UCSD-AML1 (cell line): Measurements from ENCODE around the gene UBR3.
"Not testable (repeated sequence)": the region's sequence is repeated elsewhere in the genome, so short reads cannot be mapped to it uniquely, and the experiment has no call there.

Source experiments
- DNase-seq: peaks from one replicate; lab custom pipeline; 2025; ENCODE audit not compliant: unreplicated experiment; lab: John Stamatoyannopoulos, UW

UBR3 gene

DNA sequence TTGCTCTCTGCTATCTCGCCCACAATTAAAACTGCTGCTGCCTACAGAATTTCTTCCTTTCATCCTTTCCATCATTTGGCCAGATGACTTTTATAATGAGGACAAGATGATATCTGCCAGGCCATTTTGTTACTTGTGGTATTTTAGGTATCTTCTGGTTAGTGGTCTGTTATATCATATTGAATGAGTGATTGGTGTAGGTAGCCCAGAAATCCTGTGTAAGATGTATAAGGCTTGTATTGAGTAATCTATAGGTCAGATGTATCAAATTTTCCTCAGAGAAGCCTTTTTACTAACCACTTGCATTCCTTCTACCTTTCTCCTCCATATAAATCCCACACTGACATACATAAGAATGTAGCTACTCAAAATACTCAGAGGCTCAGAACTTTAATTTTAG is 118.3 kb downstream of the UBR3 start:
- no peak for DNase-seq

DNA sequence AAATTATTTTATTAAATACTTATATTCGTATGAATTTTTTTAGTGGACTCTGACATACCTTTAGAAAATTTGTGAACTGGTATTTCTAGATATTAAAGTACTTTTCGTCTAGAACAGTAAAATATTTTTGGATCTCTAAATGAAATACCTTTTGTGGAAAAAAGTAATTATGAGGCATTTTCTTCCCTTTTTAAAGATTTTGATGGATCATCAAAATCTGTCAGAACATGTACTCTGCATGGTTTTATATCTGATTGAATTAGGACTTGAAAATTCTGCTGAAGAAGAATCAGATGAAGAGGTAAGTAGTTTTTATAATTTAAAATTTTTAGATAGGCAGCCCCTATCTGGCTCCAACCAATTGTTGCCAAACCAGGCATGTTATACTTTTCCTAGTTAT is 118.8 kb downstream of the UBR3 start:
- no peak for DNase-seq

DNA sequence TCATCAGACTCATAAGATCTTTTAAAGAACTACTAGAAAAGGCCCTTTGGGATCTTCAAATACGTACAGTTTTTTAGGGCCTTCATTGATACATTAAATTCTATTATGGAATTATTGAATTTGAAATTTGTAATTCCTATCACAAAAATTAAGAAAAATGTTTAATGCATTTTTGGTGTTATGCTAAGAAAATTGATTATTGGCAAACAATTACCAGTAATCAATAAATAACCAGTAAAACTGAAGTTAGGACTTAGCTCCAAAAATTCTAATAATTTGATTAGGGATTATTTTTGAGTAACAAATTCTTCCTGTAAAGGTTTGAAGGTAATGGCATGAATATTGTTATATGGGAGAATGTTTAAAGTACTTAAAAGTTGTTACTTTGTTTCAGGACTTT is 119.3 kb downstream of the UBR3 start:
- no peak for DNase-seq

DNA sequence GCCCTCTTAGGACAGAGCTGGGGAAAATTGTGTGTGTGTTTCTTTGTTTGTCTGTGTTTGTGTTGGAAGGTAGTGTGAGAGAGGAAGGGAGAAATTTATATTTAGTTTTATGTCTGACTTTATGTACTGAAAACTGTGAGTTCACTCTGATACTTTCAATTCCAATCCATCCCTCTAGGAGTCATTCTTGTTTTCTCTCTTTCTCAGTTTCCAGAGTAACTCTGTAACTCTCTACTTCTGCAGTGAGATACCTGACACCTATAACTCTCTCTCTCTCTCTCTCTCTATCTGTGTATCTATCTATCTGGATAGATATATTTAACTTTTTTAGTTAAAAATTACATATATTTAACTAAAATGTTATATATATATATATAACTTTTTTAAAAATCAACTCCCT is 128.7 kb downstream of the UBR3 start:
- DNase-seq, result no peak

DNA sequence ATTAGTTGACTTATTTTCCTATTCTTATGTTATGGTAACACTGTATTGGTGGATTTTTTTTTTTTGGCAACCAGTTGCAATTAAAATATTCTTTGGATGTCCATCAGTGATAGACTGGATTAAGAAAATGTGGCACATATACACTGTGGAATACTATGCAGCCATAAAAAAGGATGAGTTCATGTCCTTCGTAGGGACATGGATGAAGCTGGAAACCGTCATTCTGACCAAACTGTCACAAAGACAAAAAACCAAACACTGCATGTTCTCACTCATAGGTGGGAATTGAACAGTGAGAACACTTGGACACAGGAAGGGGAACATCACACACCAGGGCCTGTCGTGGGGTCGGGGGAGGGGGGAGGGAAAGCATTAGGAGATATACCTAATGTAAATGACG is 130.0 kb downstream of the UBR3 start:
- not testable (repeated sequence) for DNase-seq

DNA sequence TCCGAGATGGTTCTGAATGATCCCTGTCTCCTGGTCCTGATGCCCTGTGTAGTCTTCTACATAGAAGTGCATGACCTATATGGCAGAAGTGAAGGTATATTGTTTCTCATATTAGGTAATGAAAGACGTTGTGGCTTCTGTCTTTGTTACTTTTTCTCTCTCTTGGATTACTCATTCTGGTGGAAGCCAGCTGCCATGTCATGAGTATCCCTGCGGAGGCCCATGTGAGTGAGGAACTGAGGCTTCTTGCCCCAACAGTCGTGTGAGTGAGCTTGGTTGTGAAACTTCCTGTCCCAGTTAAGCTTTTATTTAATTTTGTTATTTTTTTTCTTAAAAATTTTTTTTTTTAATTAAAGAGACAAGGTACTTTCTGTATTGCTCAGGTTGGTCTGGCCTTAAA is 134.7 kb downstream of the UBR3 start:
- no peak for DNase-seq

DNA sequence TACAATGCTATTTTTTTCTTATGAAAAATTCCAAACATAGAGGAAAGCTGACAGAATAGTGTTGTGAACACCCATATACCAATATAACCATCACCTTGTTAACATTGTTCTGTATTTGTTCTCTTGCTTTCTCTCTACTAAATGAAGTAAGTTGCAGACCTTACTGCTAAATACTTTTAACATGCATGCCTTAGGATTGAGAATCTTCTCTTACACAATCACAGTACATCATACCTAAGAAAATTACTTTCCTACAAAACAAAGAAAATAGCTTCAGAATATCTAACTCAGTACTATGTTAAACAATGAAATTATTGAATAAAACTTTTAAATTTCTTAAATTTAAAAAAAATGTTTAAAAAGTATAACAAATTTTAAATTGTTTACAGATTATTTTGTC is 136.5 kb downstream of the UBR3 start:
- DNase-seq, result no peak

DNA sequence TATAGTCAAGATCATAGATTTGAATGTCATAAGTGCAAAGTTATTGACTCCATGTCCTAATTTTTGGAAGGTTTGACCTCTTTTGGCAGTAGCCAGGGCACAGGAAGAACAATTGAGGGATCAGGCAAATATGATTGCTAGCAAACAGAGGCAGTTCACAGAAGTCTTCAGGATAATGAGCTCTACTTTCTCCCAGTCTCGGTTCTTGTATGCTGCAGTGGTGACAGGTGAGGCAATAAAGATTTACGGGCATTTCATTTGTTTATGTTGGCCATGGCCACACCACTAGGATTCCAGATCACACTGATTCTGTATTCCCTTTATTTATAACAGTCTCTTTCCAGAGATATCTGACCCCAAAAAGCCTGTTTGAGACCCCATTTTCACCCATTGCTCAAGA is 137.5 kb downstream of the UBR3 start:
- DNase-seq, result no peak

DNA sequence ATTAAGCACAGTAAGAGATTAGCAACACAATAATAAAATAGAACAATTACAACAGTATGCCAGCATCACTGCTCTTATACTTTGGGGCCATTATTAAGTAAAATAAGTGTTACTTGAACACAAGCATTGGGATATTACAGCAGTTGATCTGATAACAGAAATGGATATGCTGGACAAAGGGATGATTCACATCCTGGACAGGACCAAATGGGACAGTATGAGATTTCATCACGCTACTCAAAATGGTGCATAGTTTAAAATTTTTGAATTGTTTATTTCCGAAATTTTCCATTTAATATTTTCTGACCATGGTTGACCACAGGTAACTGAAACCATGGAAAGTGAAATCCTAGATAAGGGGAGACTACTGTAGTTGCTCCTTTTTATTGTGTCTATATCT is 138.2 kb downstream of the UBR3 start:
- no peak for DNase-seq

DNA sequence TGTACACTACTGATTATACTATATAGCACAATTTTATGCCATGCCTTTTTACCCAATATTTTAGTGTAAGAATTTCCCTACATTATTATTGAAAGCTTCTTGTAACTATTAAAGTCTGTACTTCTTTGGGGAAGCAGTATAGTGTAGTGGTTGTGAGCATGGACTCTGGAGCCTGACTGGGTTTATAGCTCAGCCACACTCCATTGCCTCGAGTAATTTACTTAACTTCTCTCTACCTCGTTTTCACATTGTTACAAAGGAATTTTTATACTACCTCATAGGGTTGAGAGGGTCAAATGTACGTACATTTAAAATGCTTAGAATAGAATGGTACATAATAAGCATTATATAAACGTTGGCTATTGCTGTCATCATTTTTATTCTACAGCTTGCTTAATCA is 139.2 kb downstream of the UBR3 start:
- no peak for DNase-seq

DNA sequence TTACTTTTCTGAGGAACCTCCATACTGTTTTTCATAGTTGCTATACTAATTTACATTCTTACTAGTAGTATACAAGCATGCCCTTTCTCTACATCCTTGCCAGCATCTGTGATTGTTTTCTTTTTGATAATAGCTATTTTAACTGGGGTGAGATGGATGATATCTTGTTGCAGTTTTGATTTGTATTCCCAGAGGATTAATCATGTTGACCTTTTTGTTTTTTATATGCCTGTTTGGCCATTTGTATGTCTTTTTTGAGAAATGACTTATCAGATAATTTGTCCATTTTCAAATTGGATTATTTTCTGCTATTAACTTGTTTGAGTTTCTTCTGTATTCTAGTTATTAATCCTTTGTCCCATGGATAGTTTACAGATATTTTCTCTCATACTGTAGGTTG is 141.5 kb downstream of the UBR3 start:
- no peak for DNase-seq

DNA sequence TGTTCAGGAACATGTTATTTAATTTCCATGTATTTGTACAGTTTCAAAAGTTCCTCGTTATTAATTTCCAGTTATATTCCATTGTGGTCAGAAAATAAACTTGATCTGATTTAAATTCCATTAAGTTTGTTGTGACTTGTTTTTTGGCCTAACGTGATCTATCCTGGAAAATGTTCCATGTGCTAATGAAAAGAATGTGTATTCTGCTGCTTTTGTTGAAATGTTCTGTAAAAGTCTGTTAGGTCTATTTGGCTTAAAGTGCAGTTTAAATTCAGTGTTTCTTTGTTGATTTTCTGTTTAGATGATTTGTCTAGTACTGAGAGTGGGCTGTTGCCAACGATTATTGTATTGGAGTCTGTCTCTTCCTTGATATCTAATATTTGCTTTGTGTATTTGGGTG is 148.0 kb downstream of the UBR3 start:
- no peak for DNase-seq

DNA sequence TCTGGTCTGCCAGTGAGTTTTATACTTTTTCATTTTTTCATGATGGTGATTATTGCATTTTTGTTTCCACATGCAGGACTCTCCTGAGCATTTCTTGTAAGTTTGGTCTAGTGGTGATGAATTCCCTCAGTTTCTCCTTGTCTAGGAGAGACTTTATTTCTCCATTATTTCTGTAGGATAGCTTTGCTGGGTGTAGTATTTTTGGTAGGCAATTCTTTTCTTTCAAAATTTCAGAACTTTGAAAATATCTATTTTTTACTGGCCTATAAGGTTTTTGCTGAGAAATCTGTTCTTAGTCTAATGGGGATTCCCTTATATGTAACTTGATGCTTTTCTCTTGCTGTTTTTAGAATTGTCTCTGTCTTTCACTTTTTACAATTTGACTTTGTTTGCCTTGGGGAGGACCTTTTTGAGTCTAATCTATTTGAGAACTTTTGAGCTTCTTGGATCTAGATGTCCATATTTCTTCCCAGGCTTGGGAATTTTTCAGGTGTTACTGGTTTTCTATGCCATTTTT is 149.1 kb downstream of the UBR3 start:
- DNase-seq, result no peak

DNA sequence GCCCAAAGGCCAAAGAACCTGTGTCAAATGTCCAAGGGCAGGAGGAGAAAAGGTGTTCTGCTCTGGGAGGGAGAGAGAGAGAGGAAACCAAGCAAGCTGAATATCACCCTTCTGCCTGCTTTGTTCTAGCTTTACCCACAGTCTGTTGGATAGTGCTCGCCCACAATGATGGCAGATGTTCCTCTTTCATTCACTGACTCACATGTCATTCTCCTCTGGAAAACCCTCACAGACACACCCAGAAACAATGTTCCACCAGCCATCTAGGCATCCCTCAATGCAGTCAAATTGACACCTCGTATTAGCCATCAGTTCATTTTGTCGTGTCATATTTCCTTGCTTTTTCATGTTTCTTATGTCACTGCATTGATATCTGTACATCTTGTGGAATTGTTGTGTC is 150.3 kb downstream of the UBR3 start:
- no peak for DNase-seq

DNA sequence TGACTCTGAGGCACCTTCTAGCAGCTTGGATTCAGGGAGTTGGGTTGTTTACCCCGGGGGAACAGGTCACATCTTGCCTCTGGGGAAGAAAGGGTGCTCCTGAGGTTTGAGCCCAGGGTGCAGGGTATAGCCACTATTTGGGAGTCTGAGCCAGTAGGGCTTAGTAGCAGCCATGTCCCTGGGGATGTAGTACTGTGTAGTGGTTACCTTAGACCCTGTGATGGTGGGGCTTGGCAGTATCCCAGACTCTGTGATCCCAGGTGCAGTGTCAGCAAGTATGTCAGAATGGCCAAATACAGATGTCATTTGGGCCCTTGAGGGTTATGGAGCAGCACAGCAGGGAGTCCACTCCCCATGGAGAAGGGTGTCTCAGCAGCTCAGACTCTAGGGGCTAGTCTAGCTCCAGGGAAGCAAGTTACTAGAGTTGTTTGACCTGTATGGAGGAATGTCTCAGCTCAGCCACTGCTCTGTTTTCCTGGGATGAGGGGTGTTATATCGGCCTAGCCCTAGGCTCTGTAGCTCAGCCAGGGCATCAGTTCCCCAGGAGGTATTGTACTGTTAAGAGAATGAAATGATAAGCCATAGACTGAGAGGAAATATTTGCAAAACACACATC is 151.3 kb downstream of the UBR3 start:
- no peak for DNase-seq

DNA sequence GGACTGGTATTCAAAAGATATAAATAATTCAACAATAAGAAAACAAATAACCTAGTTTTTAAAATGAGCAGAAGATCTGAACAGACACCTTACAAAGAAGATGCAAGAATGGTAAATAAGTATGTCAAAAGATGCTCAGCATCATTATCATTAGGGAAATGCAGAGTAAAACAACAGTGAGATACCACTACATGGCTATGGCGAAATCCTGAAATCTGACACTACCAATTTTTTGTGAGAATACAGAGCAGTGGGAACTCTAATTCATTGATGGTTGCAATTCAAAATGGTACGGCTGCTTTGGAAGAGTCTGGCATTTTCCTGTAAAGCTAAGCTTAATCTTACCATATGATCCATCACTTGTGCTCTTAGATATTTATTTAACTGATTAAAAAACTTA is 151.8 kb downstream of the UBR3 start:
- no peak for DNase-seq

DNA sequence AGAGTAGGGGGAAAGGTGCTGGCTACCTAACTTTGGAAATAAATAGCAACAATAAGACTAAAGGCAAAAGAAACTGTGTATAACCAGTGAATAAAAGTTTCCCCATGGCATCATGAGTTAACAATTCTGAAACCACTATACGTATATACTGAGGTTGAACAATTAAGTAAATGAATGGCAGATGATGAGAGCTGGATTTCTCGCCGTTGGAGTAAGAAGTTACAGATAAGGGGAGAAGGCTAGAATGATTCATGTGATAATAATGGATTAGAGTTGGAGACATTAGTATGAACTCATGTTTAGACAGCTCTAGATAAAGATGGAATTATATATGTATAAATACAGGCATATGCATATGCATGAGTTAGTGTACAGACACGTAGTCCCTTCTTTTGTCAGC is 152.7 kb downstream of the UBR3 start:
- DNase-seq, result no peak

DNA sequence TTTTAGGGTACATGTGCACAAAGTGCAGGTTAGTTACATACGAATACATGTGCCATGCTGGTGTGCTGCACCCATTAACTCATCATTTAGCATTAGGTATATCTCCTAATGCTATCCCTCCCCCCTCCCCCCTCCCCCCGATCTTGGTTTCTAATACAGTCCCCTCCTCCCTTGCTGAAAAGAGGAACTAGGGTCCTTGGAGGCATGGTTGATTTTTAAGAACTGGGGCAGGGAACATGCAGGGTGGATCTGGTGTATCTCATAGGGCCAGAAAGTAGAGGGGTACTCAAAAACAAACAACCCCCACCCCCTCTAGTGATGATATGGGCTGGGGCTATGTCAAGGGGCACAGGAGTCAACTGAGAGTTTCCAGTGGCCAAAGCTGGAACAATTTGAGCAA is 153.4 kb downstream of the UBR3 start:
- DNase-seq, result no peak

DNA sequence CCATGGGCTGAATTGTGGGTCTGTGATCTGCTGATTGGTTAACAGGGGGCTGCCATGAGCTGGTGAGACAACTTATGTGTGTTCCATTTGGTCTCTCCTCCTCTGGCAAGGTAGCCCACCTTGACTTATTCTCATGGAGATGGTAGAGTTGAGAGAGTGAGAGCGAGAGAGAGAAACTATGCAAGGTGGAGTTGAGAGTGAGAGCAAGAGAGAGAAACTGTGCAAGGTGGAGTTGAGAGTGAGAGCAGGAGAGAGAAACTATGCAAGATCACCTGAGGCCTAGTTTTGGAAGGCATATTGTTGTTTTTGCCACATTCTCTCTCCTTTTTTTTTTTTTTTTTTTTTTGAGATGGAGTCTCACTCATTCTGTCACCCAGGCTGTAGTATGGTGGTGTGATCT is 155.7 kb downstream of the UBR3 start:
- DNase-seq, result no peak

DNA sequence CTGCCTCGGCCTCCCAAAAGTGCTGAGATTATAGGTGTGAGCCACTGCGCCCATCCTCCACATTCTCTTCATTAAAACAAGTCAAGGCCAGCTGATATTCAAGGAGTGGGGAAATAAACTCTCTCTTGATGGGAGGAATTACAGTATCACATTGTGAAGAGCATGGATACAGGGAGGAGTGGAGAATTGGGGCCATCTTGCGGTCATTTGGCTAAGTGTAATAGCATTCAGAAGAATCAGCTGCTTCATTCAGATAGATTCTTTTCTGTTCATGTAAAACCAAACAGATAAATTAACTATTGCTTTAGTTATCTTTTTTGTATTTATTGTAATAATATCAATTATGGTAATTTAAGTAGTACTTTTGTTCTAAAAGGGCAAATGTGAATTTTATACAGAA is 156.3 kb downstream of the UBR3 start:
- no peak for DNase-seq

DNA sequence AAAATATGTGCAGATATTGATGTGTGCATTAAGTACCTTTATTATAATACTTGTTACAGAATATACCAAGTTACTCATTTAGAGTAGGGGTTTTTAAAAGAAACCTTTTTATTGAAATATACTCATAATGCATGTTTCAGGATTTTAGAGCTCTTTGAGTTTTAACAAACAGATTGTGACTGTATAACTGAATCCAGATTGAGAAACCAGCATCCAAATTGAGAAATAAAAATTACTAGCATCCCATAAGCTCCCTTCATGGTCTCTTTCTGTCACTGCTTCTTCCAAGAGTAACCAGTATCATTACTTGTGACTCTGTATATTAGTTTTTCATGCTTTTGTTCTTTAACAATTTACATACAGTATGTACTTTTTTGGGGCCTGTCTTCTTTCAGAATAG is 156.9 kb downstream of the UBR3 start:
- no peak for DNase-seq

DNA sequence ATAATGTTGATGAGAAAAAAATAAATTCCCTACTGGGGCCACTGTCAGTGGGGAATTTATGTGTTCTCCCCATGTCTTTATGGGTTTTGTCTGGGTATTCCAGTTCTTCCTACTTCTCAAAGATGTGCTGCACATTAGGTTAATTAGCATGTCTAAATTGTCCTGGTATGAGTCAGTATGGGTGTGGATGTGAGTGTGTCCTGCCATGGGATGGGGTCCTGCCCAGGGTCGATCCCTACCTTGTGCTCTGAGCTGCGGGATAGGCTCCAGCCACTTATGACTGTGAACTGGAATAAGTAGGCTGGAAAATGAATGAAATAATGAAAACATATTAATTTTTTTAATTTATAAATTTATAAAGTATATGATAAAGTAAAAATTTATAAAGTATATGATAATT is 167.5 kb downstream of the UBR3 start:
- DNase-seq, result no peak

DNA sequence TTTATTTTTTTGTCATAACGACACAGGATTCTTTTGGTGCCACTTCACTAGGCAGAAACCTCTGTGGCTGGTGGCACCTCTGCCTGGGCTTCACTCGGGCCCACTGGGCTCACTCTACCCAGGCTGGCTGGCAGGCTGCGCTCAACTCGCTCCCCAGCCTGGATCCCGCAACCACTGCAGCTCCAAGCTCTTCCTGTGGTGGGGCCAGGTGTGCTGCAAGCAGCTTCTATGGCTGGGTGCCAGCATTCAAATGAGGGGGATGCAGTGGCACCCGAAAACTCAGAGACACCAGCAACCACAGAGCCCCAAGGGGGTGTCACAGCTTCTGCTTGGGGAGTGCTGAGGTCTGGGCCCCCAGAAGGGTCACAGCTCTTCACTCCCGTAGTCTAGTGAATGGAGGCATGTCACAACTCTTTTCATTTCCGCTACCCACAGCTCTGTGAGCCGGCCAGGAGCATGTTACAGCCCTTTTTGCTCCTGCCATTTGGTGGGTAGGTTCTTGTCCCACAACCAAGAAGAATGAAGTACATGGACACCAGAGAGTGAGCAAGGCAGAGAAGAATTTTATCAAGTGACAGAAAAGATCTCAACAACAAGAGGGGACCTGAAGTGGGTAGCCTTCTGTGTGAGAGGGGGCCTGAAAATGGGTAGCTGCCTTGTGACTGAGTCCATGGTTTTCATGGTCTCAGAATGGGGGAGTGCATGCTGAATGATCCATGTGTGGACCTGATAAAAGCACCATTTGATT is 170.1 kb downstream of the UBR3 start:
- no peak for DNase-seq
